T-cell (primary cell): ENCODE results near the gene ZNF688. TPM values are rescaled to one million over a fixed set of nuclear protein-coding genes. Genes with fewer than 3 reads are reported as not detected.

Experiments
- ATAC-seq, 4 experiments: fragments of 200-7000 bp in 3 of 4; fragments of 150-1000 bp in 1 of 4; cut with Tn5 transposase; replicated peaks in 1 of 4; 1 replicate in 3 of 4; 2 replicates in 1 of 4; pipeline ENCODE4 v1.10.0; 2021; ENCODE audit warnings: moderate library complexity in 3 of 4, mild to moderate bottlenecking in 2 of 4, moderate number of reproducible peaks in 1 of 4
- CTCF ChIA-PET, 2 donors: fragments of 300-600 bp; sonication (Branson Sonifier 250); formaldehyde crosslinking; loops; one replicate each; lab custom pipeline; 2022; ENCODE audit warnings: antibody characterized with exemption in 2 of 2; lab: Charles Lee
- POLR2A ChIA-PET, 2 donors: fragments of 300-600 bp; sonication (Branson Sonifier 250); formaldehyde crosslinking; loops; one replicate each; lab custom pipeline; 2022; ENCODE audit warnings: antibody characterized with exemption in 2 of 2; lab: Charles Lee
- DNase-seq, 35 experiments: peaks; one replicate each; pipeline versions ENCODE4 v3.0.0 to v3.0.0-alpha.2; 2013 to 2023
- H3K27ac ChIP-seq: one replicate; pipeline ENCODE4 v1.5.1; 2013; ENCODE audit warnings: low read length
- H3K27me3 ChIP-seq, 2 experiments: replicated peaks in 1 of 2; 1 replicate in 1 of 2; 2 replicates in 1 of 2; pipeline versions ENCODE4 v1.6.1 to v1.7.0; 2013; ENCODE audit warnings: low read length in 1 of 2, mixed read lengths in 1 of 2; ENCODE audit not compliant: control insufficient read depth in 2 of 2, insufficient read depth in 2 of 2; ENCODE audit errors: extremely low read depth in 1 of 2
- H3K36me3 ChIP-seq, 2 donors: 1 replicate in 1 of 2; 2 replicates in 1 of 2; pipeline versions ENCODE4 v1.6.1 to v1.7.0; 2013; ENCODE audit warnings: low read length in 1 of 2; ENCODE audit not compliant: control insufficient read depth in 2 of 2, insufficient read depth in 1 of 2; ENCODE audit errors: extremely low read depth in 1 of 2
- H3K4me1 ChIP-seq, 2 experiments: 1 replicate in 1 of 2; 2 replicates in 1 of 2; pipeline versions ENCODE4 v1.6.1 to v1.7.0; 2013; ENCODE audit warnings: low read length in 2 of 2, mixed read lengths in 1 of 2; ENCODE audit not compliant: insufficient read depth in 2 of 2, control insufficient read depth in 1 of 2; ENCODE audit errors: extremely low read depth in 1 of 2
- H3K4me3 ChIP-seq, 2 donors: 1 replicate in 1 of 2; 2 replicates in 1 of 2; pipeline versions ENCODE4 v1.5.1 to v1.7.0; 2013; ENCODE audit warnings: mild to moderate bottlenecking in 2 of 2, low read length in 1 of 2, moderate library complexity in 1 of 2; ENCODE audit not compliant: control insufficient read depth in 1 of 2; ENCODE audit errors: extremely low read depth in 1 of 2
- H3K9me3 ChIP-seq: 2 replicates; pipeline ENCODE4 v1.7.0; 2013
- H3K27ac Mint-ChIP-seq, 2 donors: one replicate each; pipeline ENCODE4 v1.8.0; 2020 to 2021; ENCODE audit warnings: mild to moderate bottlenecking in 2 of 2, mixed read lengths in 2 of 2
- H3K27me3 Mint-ChIP-seq, 2 donors: one replicate each; pipeline ENCODE4 v1.8.0; 2021 to 2022; ENCODE audit warnings: mixed read lengths in 2 of 2
- H3K36me3 Mint-ChIP-seq: one replicate; pipeline ENCODE4 v1.8.0; 2021; ENCODE audit warnings: mixed read lengths
- H3K4me1 Mint-ChIP-seq, 3 donors: one replicate each; pipeline ENCODE4 v1.8.0; 2020 to 2022; ENCODE audit warnings: mixed read lengths in 3 of 3, mild to moderate bottlenecking in 1 of 3
- H3K4me3 Mint-ChIP-seq, 3 donors: one replicate each; pipeline ENCODE4 v1.8.0; 2020 to 2022; ENCODE audit warnings: mild to moderate bottlenecking in 3 of 3, mixed read lengths in 3 of 3, moderate library complexity in 3 of 3
- H3K9me3 Mint-ChIP-seq, 3 donors: one replicate each; pipeline ENCODE4 v1.8.0; 2020 to 2022; ENCODE audit warnings: mixed read lengths in 3 of 3
- WGBS: methylation state at CpG from one replicate; pipeline ENCODE4 v1.1.5; 2013; ENCODE audit warnings: missing lambda C conversion rate; ENCODE audit not compliant: insufficient coverage; 5-methylcytosine and 5-hydroxymethylcytosine counted together
- total RNA-seq, 35 experiments: library from RNA in 6 of 35; stranded (reverse) in 6 of 35; fragments of 120-200 nt in 1 of 35; gene quantifications; one replicate each; pipeline versions ENCODE4 v1.2.1 to v1.2.4 and lab custom pipeline; 2013 to 2026

Gene ZNF688
- total RNA-seq, 5 donors from 2014 or later (not counting 1 experiment from before 2014, with no cell fraction given) = 11.9 to 25.9 (median 20.7) TPM

DNA sequence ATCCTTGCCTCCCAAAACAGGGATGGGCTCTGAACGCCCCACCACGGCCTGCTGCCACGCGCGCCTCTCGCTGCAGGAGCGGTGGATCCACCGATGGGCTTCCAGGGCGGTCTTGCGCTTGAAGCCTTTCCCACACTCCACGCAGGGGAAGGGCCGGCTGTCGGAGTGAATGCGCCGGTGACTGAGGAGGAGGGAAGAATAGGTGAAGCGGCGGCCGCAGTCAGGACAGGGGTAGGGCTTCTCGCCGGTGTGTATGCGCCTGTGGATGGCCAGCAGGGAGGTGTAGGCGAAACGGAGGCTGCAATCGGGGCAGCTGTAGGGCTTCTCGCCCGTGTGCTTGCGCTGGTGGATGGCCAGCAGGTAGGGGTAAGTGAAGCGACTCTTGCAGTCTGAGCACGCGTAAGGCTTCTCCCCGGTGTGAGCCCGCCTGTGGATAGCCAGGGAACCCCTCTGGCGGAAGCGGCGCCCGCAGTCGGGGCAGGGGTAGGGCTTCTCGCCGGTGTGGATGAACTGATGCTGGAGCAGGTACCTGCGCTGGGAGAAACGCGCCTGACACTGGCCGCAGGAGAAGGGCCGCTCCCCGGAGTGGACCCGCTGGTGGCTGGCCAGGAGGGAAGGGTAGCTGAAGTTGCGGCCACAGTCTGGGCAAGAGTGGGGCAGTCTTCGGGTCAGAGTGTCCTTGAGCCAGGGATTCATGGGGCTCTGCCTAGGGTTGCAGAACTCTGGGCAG is 11.3 kb upstream of the ZNF688 start:
- H3K36me3 Mint-ChIP-seq = peaks cover 12% of the 10 kb centered on the region
- peaks cover 17 to 27% (median 25%) of the 10 kb centered on the region in 3 donors for H3K4me1 Mint-ChIP-seq
- peaks cover 9 to 17% of the 10 kb centered on the region in 2 donors for H3K36me3 ChIP-seq
- no peak overlapping the region for H3K4me3 ChIP-seq
- no peaks in the 10 kb centered on the region for H3K9me3 ChIP-seq
- H3K4me1 ChIP-seq = peaks cover 6 to 21% of the 10 kb centered on the region in 2 experiments
- CTCF ChIA-PET = interaction anchor here in 1 of 2 donors (0.6 kb wide), 1 partner anchor 12 kb away, joined by 3 read pairs; no protein-coding TSS in a partner anchor
- ATAC-seq (no peak), DNase-seq (no peak)
- no peak overlapping the region for H3K27ac ChIP-seq
- no peak overlapping the region for H3K4me3 Mint-ChIP-seq
- no peaks in the 10 kb centered on the region for H3K27me3 ChIP-seq
- POLR2A ChIA-PET = interaction anchor here in 1 of 2 donors (0.5 kb wide), 1 partner anchor 123 kb away, joined by 4 read pairs; no protein-coding TSS in a partner anchor
- 99% methylated on average over 36 of the region's 48 CpGs for WGBS
- no peaks in the 10 kb centered on the region for H3K9me3 Mint-ChIP-seq
- no peak overlapping the region for H3K27ac Mint-ChIP-seq
- H3K27me3 Mint-ChIP-seq = no peaks in the 10 kb centered on the region

DNA sequence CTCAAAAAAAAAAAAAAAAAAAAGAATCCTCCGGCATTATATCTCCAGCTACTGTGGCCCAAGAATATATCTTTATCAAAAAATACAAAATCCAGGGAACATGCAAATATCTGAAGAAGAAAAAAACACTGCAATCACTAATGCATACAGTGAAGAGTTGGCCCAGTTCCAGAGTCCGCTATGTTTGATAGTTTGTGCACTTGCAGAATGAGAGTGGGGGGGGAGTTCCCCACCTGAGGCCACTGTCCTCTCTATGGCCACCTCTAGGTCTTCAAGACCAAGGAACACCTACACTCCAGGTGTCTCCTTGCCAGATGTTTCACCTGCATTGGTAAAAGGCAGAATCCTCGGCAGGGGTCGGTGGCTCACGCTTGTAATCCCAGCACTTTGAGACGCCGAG is 9.9 kb upstream of the ZNF688 start:
- peaks cover 17 to 22% (median 21%) of the 10 kb centered on the region in 3 donors for H3K4me1 Mint-ChIP-seq
- no peak overlapping the region for H3K4me3 Mint-ChIP-seq
- no peaks in the 10 kb centered on the region for H3K9me3 Mint-ChIP-seq
- WGBS = 98% methylated on average over 5 of the region's 7 CpGs
- Histone ChIP-seq H3K27me3 (no peaks in the 10 kb centered on the region), H3K9me3 (no peaks in the 10 kb centered on the region), H3K27ac (no peak overlapping the region), H3K36me3 (peaks cover 9 to 17% of the 10 kb centered on the region in 2 donors), H3K4me3 (no peak overlapping the region), H3K4me1 (peaks cover 6 to 21% of the 10 kb centered on the region in 2 experiments)
- H3K27me3 Mint-ChIP-seq = no peaks in the 10 kb centered on the region
- H3K36me3 Mint-ChIP-seq = peaks cover 12% of the 10 kb centered on the region
- ATAC-seq (no peak), DNase-seq (no peak)
- POLR2A ChIA-PET = no interaction called here
- CTCF ChIA-PET = interaction anchor here in 1 of 2 donors (0.7 kb wide), 1 partner anchor 11 kb away, joined by 6 read pairs; no protein-coding TSS in a partner anchor
- H3K27ac Mint-ChIP-seq = no peak overlapping the region

- Mint-ChIP-seq H3K36me3 (no peaks in the 10 kb centered on the region), H3K4me3 (no peak overlapping the region), H3K9me3 (no peaks in the 10 kb centered on the region), H3K27me3 (no peaks in the 10 kb centered on the region), H3K27ac (no peak overlapping the region), H3K4me1 (peaks cover 12 to 27% (median 17%) of the 10 kb centered on the region in 3 donors)
- ChIA-PET CTCF (interaction anchor here in 1 of 2 donors (0.7 to 0.9 kb wide), 2 partner anchors 157 to 234 kb away, joined by 3 read pairs; no protein-coding TSS in a partner anchor), POLR2A (no interaction called here)
- Histone ChIP-seq H3K27me3 (no peaks in the 10 kb centered on the region), H3K4me1 (peaks cover 12 to 24% of the 10 kb centered on the region in 2 experiments), H3K27ac (no peak overlapping the region), H3K9me3 (no peaks in the 10 kb centered on the region), H3K36me3 (no peaks in the 10 kb centered on the region), H3K4me3 (no peak overlapping the region)
- WGBS = no CpG with 5 or more reads among the region's 1 CpG
- DNase-seq = no peak
- ATAC-seq = no peak
These were observed 3.2 kb upstream of the ZNF688 start for GRCh38 chr16:30574678-30575077.

DNA sequence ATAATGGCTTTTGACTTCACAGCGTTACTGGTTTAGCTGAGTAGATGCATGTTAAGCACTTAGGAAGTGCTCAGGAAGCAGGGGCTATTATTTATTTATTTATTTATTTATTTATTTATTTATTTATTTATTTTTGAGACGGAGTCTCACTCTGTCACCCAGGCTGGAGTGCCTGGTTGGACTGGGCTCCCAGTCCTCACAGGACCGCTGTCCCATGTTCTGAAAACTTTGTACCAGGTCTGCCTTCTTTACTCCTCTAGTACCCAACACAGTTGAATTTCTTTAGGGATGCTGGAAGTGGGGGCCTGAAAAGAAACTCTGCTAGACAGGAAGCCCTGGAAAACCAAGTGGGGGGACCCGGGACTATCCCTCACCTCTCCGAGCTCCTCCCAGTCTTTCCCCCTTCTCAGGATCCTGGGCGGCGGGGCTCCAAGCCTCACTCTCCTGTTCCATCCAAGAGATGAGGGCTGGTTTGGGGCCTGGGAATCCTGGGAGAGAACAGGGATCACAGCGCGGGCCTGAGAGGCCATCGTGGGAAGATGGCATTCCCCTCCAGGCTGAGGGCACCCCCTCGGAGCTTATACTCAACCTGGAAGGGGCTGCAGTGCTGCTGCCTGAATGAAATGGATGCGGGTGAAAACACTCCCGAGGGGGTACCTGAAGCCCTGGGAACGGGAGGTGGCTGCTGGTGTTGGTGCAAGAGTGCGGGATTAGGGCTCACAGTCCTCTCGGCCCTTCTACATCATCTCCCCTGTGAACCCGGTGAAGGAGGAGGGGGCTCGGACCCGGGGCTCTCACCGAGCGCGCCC is 674 bp downstream of the ZNF688 start:
- DNase-seq (no peak), ATAC-seq (no peak)
- 0% methylated on average over 5 of the region's 22 CpGs for WGBS
- POLR2A ChIA-PET = interaction anchor here in 1 of 2 donors (0.9 kb wide), 1 partner anchor 19 kb away, joined by 5 read pairs; no protein-coding TSS in a partner anchor
- Histone ChIP-seq H3K9me3 (no peaks in the 10 kb centered on the region), H3K4me1 (peaks cover 25 to 50% of the 10 kb centered on the region in 2 experiments), H3K27me3 (no peaks in the 10 kb centered on the region), H3K27ac (peak overlapping the region; percentile 96), H3K4me3 (peak overlapping the region; percentile 84 to 88), H3K36me3 (no peaks in the 10 kb centered on the region)
- H3K27ac Mint-ChIP-seq = peak overlapping the region; percentile 91
- CTCF ChIA-PET = interaction anchor here (0.6 to 2.5 kb wide), 5 partner anchors 12 to 531 kb away, joined by 3 to 12 read pairs (median 6); partner anchors contain the start of genes DCTPP1 (in 1 of the 2), ZNF747 (in 1 of the 2) and ZNF764 (in 1 of the 2)
- peaks cover 40 to 59% (median 46%) of the 10 kb centered on the region in 3 donors for H3K4me1 Mint-ChIP-seq
- H3K27me3 Mint-ChIP-seq = no peaks in the 10 kb centered on the region
- H3K9me3 Mint-ChIP-seq = no peaks in the 10 kb centered on the region
- peak overlapping the region; percentile 81 to 84 (median 83) for H3K4me3 Mint-ChIP-seq
- no peaks in the 10 kb centered on the region for H3K36me3 Mint-ChIP-seq

- CTCF ChIA-PET = interaction anchor here in 1 of 2 donors (0.6 to 2.5 kb wide), 2 partner anchors 35 to 530 kb away, joined by 3 to 12 read pairs; partner anchors contain the start of gene ZNF747
These were observed 1.5 kb downstream of the ZNF688 start for GRCh38 chr16:30569746-30570635.

More at GRCh38 chr16:30569746-30570635, 1.5 kb downstream of the ZNF688 start:
- Histone ChIP-seq H3K4me3 (no peak overlapping the region), H3K27me3 (no peaks in the 10 kb centered on the region), H3K36me3 (no peaks in the 10 kb centered on the region), H3K27ac (peak overlapping the region; percentile 93), H3K4me1 (peaks cover 25 to 50% of the 10 kb centered on the region in 2 experiments), H3K9me3 (no peaks in the 10 kb centered on the region)
- H3K36me3 Mint-ChIP-seq = no peaks in the 10 kb centered on the region
- peaks cover 40 to 59% (median 46%) of the 10 kb centered on the region in 3 donors for H3K4me1 Mint-ChIP-seq
- H3K27ac Mint-ChIP-seq = peak overlapping the region; percentile 44 to 75
- peak overlapping the region; percentile 54 to 84 (median 81) for H3K4me3 Mint-ChIP-seq
- DNase-seq (no peak), ATAC-seq (no peak)
- POLR2A ChIA-PET = interaction anchor here in 1 of 2 donors (0.9 kb wide), 1 partner anchor 18 kb away, joined by 5 read pairs; no protein-coding TSS in a partner anchor
- WGBS = 96% methylated on average over 37 of the region's 44 CpGs
- no peaks in the 10 kb centered on the region for H3K9me3 Mint-ChIP-seq
- H3K27me3 Mint-ChIP-seq = no peaks in the 10 kb centered on the region
